Neural cell (in vitro differentiated cells): ENCODE data around the gene SPOCD1. TPM values are rescaled to one million over a fixed set of nuclear protein-coding genes. Genes with fewer than 3 reads are reported as not detected.

Experiments used
- H2AFZ ChIP-seq: fragments of 200-600, 300-800 bp; sonication (generic), shearing (Covaris generic); 2 replicates; pipeline ENCODE4 v1.6.0; 2014; ENCODE audit warnings: low read depth, mild to moderate bottlenecking, antibody characterized with exemption, low read length, moderate library complexity
- H3F3A ChIP-seq: fragments of 200-600 bp; shearing (Covaris generic); 2 replicates; pipeline ENCODE4 v1.6.1; 2016; ENCODE audit warnings: mild to moderate bottlenecking, moderate library complexity, mixed read lengths, antibody characterized with exemption, low read length; ENCODE audit not compliant: insufficient read depth, poor library complexity, severe bottlenecking
- H3K27ac ChIP-seq: fragments of 200-600, 300-800 bp; sonication (generic), shearing (Covaris generic); 2 replicates; pipeline ENCODE4 v1.5.1; 2014; ENCODE audit warnings: mild to moderate bottlenecking, low read length, moderate library complexity
- H3K27me3 ChIP-seq: fragments of 300-800, 200-600 bp; sonication (generic), shearing (Covaris generic); 2 replicates; pipeline ENCODE4 v1.6.0; 2014; ENCODE audit warnings: mild to moderate bottlenecking, low read depth, low read length, moderate library complexity; ENCODE audit not compliant: insufficient read depth
- H3K36me3 ChIP-seq: fragments of 300-800, 200-600 bp; sonication (generic), shearing (Covaris generic); 2 replicates; pipeline ENCODE4 v1.5.1; 2014; ENCODE audit warnings: mild to moderate bottlenecking, antibody characterized with exemption, low read length, moderate library complexity; ENCODE audit not compliant: insufficient read depth
- H3K4me2 ChIP-seq: fragments of 300-800, 200-600 bp; sonication (generic), shearing (Covaris generic); 2 replicates; pipeline ENCODE4 v1.6.0; 2014; ENCODE audit warnings: mild to moderate bottlenecking, low read length
- H3K4me3 ChIP-seq: fragments of 300-800, 200-600 bp; sonication (generic), shearing (Covaris generic); 2 replicates; pipeline ENCODE4 v1.5.1; 2014; ENCODE audit warnings: mild to moderate bottlenecking, low read length, moderate library complexity
- H3K79me2 ChIP-seq: fragments of 200-600 bp; shearing (Covaris generic); replicated peaks from 2 replicates; pipeline ENCODE4 v1.6.0; 2014; ENCODE audit warnings: mild to moderate bottlenecking, low read length, moderate library complexity; ENCODE audit not compliant: insufficient read depth
- H3K9ac ChIP-seq: fragments of 300-800, 200-600 bp; sonication (generic), shearing (Covaris generic); 2 replicates; pipeline ENCODE4 v1.6.1; 2016; ENCODE audit warnings: mild to moderate bottlenecking, low read length, mixed read lengths
- H3K9me2 ChIP-seq: fragments of 200-600 bp; shearing (Covaris generic); 2 replicates; pipeline ENCODE4 v1.6.1; 2016; ENCODE audit warnings: mild to moderate bottlenecking, low read length, mixed read lengths; ENCODE audit not compliant: insufficient read depth
- H3K9me3 ChIP-seq: fragments of 200-600, 300-800 bp; sonication (generic), shearing (Covaris generic); 2 replicates; pipeline ENCODE4 v1.6.1; 2016; ENCODE audit warnings: mild to moderate bottlenecking, mixed run types, low read length, moderate library complexity, mixed read lengths
- H4K20me1 ChIP-seq: fragments of 200-600 bp; shearing (Covaris generic); 2 replicates; pipeline ENCODE4 v1.6.1; 2016; ENCODE audit warnings: mild to moderate bottlenecking, mixed run types; ENCODE audit not compliant: insufficient read depth
- EP300 ChIP-seq: fragments of 450-650 bp; conservative IDR thresholded peaks from 2 replicates; pipeline ENCODE4 v1.6.1; 2014; ENCODE audit warnings: antibody characterized with exemption, mild to moderate bottlenecking, moderate library complexity; ENCODE audit not compliant: poor library complexity, severe bottlenecking
- EZH2 ChIP-seq: fragments of 200-600, 300-800 bp; shearing (Covaris generic), sonication (generic); IDR thresholded peaks from 2 replicates; pipeline ENCODE4 v1.6.1; 2014; ENCODE audit warnings: antibody characterized with exemption, low read length, borderline replicate concordance, mild to moderate bottlenecking; ENCODE audit not compliant: insufficient read depth, poor library complexity, severe bottlenecking
- MXI1 ChIP-seq: fragments of 450-650 bp; conservative IDR thresholded peaks from 2 replicates; pipeline ENCODE4 v1.6.1; 2014; ENCODE audit warnings: antibody characterized with exemption, mild to moderate bottlenecking; ENCODE audit not compliant: poor library complexity, severe bottlenecking
- POLR2AphosphoS5 ChIP-seq: IDR thresholded peaks from 2 replicates; pipeline ENCODE4 v1.6.1; 2012
- RAD21 ChIP-seq: fragments of 450-650 bp; conservative IDR thresholded peaks from 2 replicates; pipeline ENCODE4 v1.6.1; 2014; ENCODE audit warnings: antibody characterized with exemption, mild to moderate bottlenecking, moderate library complexity
- SMC3 ChIP-seq: fragments of 450-650 bp; conservative IDR thresholded peaks from 2 replicates; pipeline ENCODE4 v1.6.1; 2014; ENCODE audit warnings: antibody characterized with exemption, mild to moderate bottlenecking, moderate library complexity; ENCODE audit not compliant: poor library complexity
- TAF1 ChIP-seq: IDR thresholded peaks from 2 replicates; pipeline ENCODE4 v1.6.1; 2012; ENCODE audit warnings: low read depth
- polyA plus RNA-seq: library from polyadenylated mRNA; depleted of rRNA; stranded (reverse); fragments of >200 nt; gene quantifications from 2 replicates; pipeline ENCODE4 v1.2.3, GENCODE V29; 2014
- TF ChIP-seq, protein P1 (sequence below): IDR thresholded peaks from 2 replicates; pipeline ENCODE4 v1.6.1; 2012; ENCODE audit warnings: borderline replicate concordance
- TF ChIP-seq, protein P2 (sequence below): fragments of 450-650 bp; IDR thresholded peaks from 2 replicates; pipeline ENCODE4 v1.5.1; 2014; ENCODE audit warnings: antibody characterized with exemption, mild to moderate bottlenecking, moderate library complexity; ENCODE audit not compliant: poor library complexity, severe bottlenecking

The SPOCD1 gene
- polyA plus RNA-seq, 1 donor from 2014 or later, result not detected

DNA sequence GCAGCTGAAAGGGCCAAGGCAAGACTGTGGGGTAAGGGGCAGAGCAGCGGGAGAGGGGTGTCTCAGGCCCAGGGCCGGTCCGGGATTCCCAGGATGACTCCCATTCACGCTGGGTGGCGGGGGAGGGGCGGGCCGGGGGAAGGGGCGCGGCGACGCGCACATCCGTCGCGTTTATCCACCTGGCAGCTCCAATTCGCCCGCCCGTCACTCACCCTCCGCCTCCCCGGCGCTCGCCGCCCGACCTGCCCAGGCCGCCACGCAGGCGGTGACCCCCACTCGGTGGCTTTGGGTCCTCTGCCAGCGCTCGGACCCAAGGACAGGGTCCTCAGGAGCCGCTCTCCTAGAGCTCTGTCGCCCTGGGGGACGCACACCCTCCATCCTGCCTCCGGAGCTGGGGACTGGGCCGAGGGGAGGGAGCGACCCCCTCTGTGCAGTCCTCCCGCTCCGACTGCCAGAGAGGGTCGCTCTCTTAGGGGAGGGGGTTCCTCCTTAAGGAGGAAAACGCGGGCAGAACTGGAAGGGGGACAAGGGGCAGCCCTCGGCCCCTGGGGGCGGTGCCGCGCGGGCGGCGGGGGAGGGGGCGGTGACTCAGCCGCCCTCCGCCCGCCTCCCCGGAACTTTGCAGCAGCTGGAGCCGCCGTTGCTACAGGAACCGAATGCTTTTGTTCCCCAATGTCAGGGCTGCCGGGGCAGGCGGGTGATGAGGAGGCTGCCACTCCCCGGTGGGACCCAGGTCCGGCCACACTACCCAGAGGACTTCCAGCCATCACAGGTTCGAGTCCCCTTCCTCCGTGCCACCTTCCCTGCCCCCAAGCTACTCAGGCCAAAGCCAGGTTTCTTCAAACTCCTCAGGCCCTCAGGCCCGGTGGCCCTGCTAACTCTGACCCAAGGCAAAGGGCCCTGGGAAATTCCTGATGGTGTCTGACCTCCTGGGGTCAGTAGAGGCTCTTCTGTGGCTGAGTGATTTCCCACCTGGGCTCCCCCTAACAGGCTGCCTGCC, 55.1 kb downstream of the SPOCD1 start:
- Histone ChIP-seq H3K27ac (peak overlapping the region; percentile 82), H3K9ac (peak overlapping the region; percentile 84)

GRCh38 chr1:31759298-31760023, 56.4 kb downstream of the SPOCD1 start:
- H3K27me3 ChIP-seq, result no peaks in the 10 kb centered on the region
- H3F3A ChIP-seq, result no peaks in the 10 kb centered on the region
- peak overlapping the region; percentile 82 for H3K27ac ChIP-seq
- no peaks in the 10 kb centered on the region for H3K9me3 ChIP-seq
- peak overlapping the region; percentile 90 for H3K4me3 ChIP-seq
- H3K9me2 ChIP-seq, result no peaks in the 10 kb centered on the region
- H4K20me1 ChIP-seq, result peaks cover 4% of the 10 kb centered on the region
- no peaks in the 10 kb centered on the region for H3K36me3 ChIP-seq
- peak overlapping the region; percentile 94 for H3K4me2 ChIP-seq
- peak overlapping the region; percentile 84 for H3K9ac ChIP-seq
- H2AFZ ChIP-seq, result no peak overlapping the region
- peaks cover 25% of the 10 kb centered on the region for H3K79me2 ChIP-seq
- no peak for TF ChIP-seq EZH2
- peak; percentile 1 for TF ChIP-seq TAF1
- TF ChIP-seq POLR2AphosphoS5, result no peak
- no peak for TF ChIP-seq RAD21
- TF ChIP-seq SMC3, result no peak
- TF ChIP-seq MXI1, result no peak
- TF ChIP-seq, protein P1, sequence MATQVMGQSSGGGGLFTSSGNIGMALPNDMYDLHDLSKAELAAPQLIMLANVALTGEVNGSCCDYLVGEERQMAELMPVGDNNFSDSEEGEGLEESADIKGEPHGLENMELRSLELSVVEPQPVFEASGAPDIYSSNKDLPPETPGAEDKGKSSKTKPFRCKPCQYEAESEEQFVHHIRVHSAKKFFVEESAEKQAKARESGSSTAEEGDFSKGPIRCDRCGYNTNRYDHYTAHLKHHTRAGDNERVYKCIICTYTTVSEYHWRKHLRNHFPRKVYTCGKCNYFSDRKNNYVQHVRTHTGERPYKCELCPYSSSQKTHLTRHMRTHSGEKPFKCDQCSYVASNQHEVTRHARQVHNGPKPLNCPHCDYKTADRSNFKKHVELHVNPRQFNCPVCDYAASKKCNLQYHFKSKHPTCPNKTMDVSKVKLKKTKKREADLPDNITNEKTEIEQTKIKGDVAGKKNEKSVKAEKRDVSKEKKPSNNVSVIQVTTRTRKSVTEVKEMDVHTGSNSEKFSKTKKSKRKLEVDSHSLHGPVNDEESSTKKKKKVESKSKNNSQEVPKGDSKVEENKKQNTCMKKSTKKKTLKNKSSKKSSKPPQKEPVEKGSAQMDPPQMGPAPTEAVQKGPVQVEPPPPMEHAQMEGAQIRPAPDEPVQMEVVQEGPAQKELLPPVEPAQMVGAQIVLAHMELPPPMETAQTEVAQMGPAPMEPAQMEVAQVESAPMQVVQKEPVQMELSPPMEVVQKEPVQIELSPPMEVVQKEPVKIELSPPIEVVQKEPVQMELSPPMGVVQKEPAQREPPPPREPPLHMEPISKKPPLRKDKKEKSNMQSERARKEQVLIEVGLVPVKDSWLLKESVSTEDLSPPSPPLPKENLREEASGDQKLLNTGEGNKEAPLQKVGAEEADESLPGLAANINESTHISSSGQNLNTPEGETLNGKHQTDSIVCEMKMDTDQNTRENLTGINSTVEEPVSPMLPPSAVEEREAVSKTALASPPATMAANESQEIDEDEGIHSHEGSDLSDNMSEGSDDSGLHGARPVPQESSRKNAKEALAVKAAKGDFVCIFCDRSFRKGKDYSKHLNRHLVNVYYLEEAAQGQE, result no peak

More for the DNA sequence above, 55.1 kb downstream of the SPOCD1 start:
- Histone ChIP-seq H3K9me2 (no peaks in the 10 kb centered on the region), H3K4me2 (peak overlapping the region; percentile 94), H3K27me3 (no peaks in the 10 kb centered on the region), H3K4me3 (peak overlapping the region; percentile 90), H3K36me3 (no peaks in the 10 kb centered on the region), H3F3A (no peaks in the 10 kb centered on the region), H2AFZ (peak overlapping the region; percentile 80), H4K20me1 (peaks cover 4% of the 10 kb centered on the region), H3K9me3 (no peaks in the 10 kb centered on the region), H3K79me2 (peaks cover 25% of the 10 kb centered on the region)
- TF ChIP-seq EP300 (peak; percentile 28), EZH2 (no peak), MXI1 (peak; percentile 30), POLR2AphosphoS5 (peak; percentile 15), RAD21 (no peak), TAF1 (no peak), SMC3 (no peak)
- TF ChIP-seq, protein P1, result peak; percentile 53
- TF ChIP-seq, protein P2, sequence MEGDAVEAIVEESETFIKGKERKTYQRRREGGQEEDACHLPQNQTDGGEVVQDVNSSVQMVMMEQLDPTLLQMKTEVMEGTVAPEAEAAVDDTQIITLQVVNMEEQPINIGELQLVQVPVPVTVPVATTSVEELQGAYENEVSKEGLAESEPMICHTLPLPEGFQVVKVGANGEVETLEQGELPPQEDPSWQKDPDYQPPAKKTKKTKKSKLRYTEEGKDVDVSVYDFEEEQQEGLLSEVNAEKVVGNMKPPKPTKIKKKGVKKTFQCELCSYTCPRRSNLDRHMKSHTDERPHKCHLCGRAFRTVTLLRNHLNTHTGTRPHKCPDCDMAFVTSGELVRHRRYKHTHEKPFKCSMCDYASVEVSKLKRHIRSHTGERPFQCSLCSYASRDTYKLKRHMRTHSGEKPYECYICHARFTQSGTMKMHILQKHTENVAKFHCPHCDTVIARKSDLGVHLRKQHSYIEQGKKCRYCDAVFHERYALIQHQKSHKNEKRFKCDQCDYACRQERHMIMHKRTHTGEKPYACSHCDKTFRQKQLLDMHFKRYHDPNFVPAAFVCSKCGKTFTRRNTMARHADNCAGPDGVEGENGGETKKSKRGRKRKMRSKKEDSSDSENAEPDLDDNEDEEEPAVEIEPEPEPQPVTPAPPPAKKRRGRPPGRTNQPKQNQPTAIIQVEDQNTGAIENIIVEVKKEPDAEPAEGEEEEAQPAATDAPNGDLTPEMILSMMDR, result peak; percentile 5
